ENCODE results near the gene IGFBP7. TPM values are rescaled to one million over a fixed set of nuclear protein-coding genes. Genes with fewer than 3 reads are reported as not detected.

The IGFBP7 gene
- polyA plus RNA-seq, 1 experiment = 2,028 TPM

GRCh38 chr4:57104706-57105560 is 5.3 kb downstream of the IGFBP7 start:
- CTCF ChIA-PET = interaction anchor here (0.6 to 0.9 kb wide), 3 partner anchors 11 to 666 kb away, joined by 3 to 4 read pairs (median 3); no protein-coding TSS in a partner anchor
- no peak overlapping the region for H3K4me3 ChIP-seq (ENCODE audit: low read depth, low read length)
- POLR2A ChIA-PET = no interaction called here
- no peaks in the 10 kb centered on the region for H3K36me3 ChIP-seq (ENCODE audit: control insufficient read depth, insufficient read depth, low read length)
- TF ChIP-seq, protein P1, sequence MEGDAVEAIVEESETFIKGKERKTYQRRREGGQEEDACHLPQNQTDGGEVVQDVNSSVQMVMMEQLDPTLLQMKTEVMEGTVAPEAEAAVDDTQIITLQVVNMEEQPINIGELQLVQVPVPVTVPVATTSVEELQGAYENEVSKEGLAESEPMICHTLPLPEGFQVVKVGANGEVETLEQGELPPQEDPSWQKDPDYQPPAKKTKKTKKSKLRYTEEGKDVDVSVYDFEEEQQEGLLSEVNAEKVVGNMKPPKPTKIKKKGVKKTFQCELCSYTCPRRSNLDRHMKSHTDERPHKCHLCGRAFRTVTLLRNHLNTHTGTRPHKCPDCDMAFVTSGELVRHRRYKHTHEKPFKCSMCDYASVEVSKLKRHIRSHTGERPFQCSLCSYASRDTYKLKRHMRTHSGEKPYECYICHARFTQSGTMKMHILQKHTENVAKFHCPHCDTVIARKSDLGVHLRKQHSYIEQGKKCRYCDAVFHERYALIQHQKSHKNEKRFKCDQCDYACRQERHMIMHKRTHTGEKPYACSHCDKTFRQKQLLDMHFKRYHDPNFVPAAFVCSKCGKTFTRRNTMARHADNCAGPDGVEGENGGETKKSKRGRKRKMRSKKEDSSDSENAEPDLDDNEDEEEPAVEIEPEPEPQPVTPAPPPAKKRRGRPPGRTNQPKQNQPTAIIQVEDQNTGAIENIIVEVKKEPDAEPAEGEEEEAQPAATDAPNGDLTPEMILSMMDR (IDR thresholded peaks at IDR 0.05; ENCODE audit: insufficient read depth, low read depth, low read length) = no peak
- no peak for DNase-seq (ENCODE audit: low read depth)
- H3K27me3 ChIP-seq (ENCODE audit: control insufficient read depth, insufficient read depth, low read length) = no peaks in the 10 kb centered on the region

DNA sequence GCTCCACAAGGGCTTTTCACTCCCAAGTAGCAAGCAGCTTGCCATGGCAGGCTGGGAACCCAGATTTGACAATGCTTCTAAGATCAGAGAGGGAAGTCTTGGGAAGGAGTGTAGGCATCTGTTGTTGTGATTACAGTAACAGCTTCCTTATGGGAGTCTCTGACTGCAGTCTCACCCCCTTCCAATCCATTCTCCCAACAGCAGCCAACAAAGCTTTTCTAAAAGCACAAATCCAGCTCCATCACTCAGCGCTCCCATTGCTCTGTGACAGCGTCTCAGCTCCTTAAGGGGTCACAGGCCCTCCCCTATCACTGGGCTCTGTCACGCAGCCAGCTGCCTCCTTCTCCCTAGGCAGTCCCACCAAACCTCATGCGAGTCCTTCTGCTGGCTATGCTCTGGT is 7.1 kb downstream of the IGFBP7 start:
- Histone ChIP-seq H3K36me3 (ENCODE audit: control insufficient read depth, insufficient read depth, low read length) (no peaks in the 10 kb centered on the region), H3K27me3 (ENCODE audit: control insufficient read depth, insufficient read depth, low read length) (no peaks in the 10 kb centered on the region), H3K4me3 (ENCODE audit: low read depth, low read length) (no peak overlapping the region)
- ChIA-PET CTCF (interaction anchor here (1.2 to 2.5 kb wide), 4 partner anchors 9 to 61 kb away, joined by 3 to 11 read pairs (median 6); no protein-coding TSS in a partner anchor), POLR2A (no interaction called here)
- DNase-seq (ENCODE audit: low read depth) = no peak
- TF ChIP-seq, protein P1 (IDR thresholded peaks at IDR 0.05; ENCODE audit: insufficient read depth, low read depth, low read length) = no peak

- no peaks in the 10 kb centered on the region for H3K27me3 ChIP-seq (ENCODE audit: control insufficient read depth, insufficient read depth, low read length)
- H3K4me3 ChIP-seq (ENCODE audit: low read depth, low read length) = no peak overlapping the region
- peak; percentile 74 for DNase-seq (ENCODE audit: low read depth)
- TF ChIP-seq, protein P1 (IDR thresholded peaks at IDR 0.05; ENCODE audit: insufficient read depth, low read depth, low read length) = no peak
- POLR2A ChIA-PET = interaction anchor here (0.6 to 1.4 kb wide), 2 partner anchors 8 to 54 kb away, joined by 4 to 16 read pairs; partner anchors contain the start of gene IGFBP7
- CTCF ChIA-PET = interaction anchor here (0.7 to 2.5 kb wide), 6 partner anchors 10 to 62 kb away, joined by 3 to 11 read pairs (median 3); no protein-coding TSS in a partner anchor
- no peaks in the 10 kb centered on the region for H3K36me3 ChIP-seq (ENCODE audit: control insufficient read depth, insufficient read depth, low read length)
These were observed 8.0 kb downstream of the IGFBP7 start for GRCh38 chr4:57102050-57102624.

DNA sequence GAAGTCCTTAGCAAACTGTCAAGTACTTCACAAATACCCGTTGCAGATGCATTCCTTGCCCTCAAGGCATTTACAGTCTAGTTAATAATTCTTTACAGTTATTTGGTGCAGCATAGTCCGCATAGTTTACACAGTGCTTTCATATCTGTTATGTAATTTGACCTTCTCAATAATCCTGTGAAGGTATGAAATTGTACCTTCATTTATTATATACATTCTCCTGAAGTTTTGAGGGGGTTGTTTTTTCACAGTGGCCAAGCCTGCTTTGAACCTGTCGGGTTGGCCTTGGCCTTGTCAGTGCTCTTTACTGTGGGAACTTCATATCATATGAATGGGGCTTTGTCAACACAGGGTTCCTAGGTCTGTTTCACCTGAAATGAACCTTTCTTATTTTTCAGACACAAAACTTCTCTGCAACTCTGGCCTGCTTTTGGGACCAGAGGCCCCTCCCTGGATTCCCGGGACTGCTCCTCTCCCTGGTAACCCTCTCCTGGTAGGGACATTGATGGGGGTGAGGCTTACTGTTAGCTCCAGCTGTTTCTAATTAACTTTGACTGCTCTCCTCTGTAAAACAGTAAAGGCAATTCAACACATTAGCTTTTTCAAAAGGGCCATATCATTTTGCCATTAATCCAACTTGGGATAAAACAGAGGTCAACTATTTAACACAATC is 9.1 kb downstream of the IGFBP7 start:
- POLR2A ChIA-PET = interaction anchor here (1.4 kb wide), 1 partner anchor 9 kb away, joined by 4 read pairs; the partner anchor contains the start of gene IGFBP7
- DNase-seq (ENCODE audit: low read depth) = no peak
- TF ChIP-seq, protein P1 (IDR thresholded peaks at IDR 0.05; ENCODE audit: insufficient read depth, low read depth, low read length) = no peak
- Histone ChIP-seq H3K36me3 (ENCODE audit: control insufficient read depth, insufficient read depth, low read length) (no peaks in the 10 kb centered on the region), H3K4me3 (ENCODE audit: low read depth, low read length) (no peak overlapping the region), H3K27me3 (ENCODE audit: control insufficient read depth, insufficient read depth, low read length) (no peaks in the 10 kb centered on the region)
- CTCF ChIA-PET = interaction anchor here (0.7 to 1.3 kb wide), 4 partner anchors 23 to 78 kb away, joined by 3 read pairs; no protein-coding TSS in a partner anchor
